ENCODE measurements around the gene IFNA6. TPM values are rescaled to one million over a fixed set of nuclear protein-coding genes. Genes with fewer than 3 reads are reported as not detected.

IFNA6 gene
- polyA plus RNA-seq, 1 donor from 2014 or later = not detected

GRCh38 chr9:21357479-21358460 is 7.1 kb upstream of the IFNA6 start:
- no peaks in the 10 kb centered on the region for H4K20me1 ChIP-seq (ENCODE audit: insufficient read depth)
- no peak overlapping the region for H2AFZ ChIP-seq (ENCODE audit: low read depth, low read length)
- no peak overlapping the region for H3K9ac ChIP-seq (ENCODE audit: low read length)
- no peak for TF ChIP-seq TAF1 (IDR thresholded peaks at IDR 0.05; ENCODE audit: low read depth)
- no peak for TF ChIP-seq MXI1 (conservative IDR thresholded peaks at IDR 0.05; ENCODE audit: poor library complexity, severe bottlenecking)
- H3K9me3 ChIP-seq (ENCODE audit: low read length) = no peaks in the 10 kb centered on the region
- H3K9me2 ChIP-seq (ENCODE audit: insufficient read depth, low read length) = no peaks in the 10 kb centered on the region
- H3K4me2 ChIP-seq (ENCODE audit: low read length) = no peak overlapping the region
- H3K27me3 ChIP-seq (ENCODE audit: insufficient read depth, low read depth, low read length) = no peaks in the 10 kb centered on the region
- H3K27ac ChIP-seq (ENCODE audit: low read length) = no peak overlapping the region
- no peaks in the 10 kb centered on the region for H3K36me3 ChIP-seq (ENCODE audit: insufficient read depth, low read length)
- no peaks in the 10 kb centered on the region for H3F3A ChIP-seq (ENCODE audit: insufficient read depth, low read length, poor library complexity, severe bottlenecking)
- no peak overlapping the region for H3K4me3 ChIP-seq (ENCODE audit: low read length)
- no peaks in the 10 kb centered on the region for H3K79me2 ChIP-seq (replicated peaks; ENCODE audit: insufficient read depth, low read length)

DNA sequence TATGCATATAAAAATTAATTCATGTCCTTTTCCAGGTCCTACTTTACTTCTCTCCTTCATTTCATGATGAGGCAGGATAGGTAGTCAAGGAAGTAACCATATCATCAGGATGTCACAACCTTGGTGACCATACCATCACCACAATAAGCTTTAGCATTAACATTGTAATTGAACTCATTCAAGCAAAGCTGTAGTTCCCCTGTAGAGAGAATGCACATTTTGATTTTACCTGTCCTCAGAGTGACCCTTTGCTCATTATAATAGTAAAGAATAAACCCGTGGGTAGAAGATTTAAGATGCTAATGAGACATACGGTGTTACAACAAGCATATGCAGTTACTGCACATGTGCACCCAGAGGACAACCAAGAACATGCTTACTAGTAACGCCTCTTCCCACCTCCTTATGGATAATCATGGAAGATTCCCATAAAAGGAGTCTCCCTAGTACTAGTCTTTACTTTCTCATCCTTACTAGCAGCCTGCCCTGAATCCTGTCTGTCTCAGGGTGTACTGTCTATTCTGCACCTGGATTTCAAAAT is 2.2 kb downstream of the IFNA6 start:
- H3K9ac ChIP-seq (ENCODE audit: low read length) = no peak overlapping the region
- no peaks in the 10 kb centered on the region for H3K9me2 ChIP-seq (ENCODE audit: insufficient read depth, low read length)
- no peaks in the 10 kb centered on the region for H3K36me3 ChIP-seq (ENCODE audit: insufficient read depth, low read length)
- H3F3A ChIP-seq (ENCODE audit: insufficient read depth, low read length, poor library complexity, severe bottlenecking) = no peaks in the 10 kb centered on the region
- H3K79me2 ChIP-seq (replicated peaks; ENCODE audit: insufficient read depth, low read length) = no peaks in the 10 kb centered on the region
- no peak overlapping the region for H3K4me2 ChIP-seq (ENCODE audit: low read length)
- no peak overlapping the region for H2AFZ ChIP-seq (ENCODE audit: low read depth, low read length)
- H3K4me3 ChIP-seq (ENCODE audit: low read length) = no peak overlapping the region
- no peak overlapping the region for H3K27ac ChIP-seq (ENCODE audit: low read length)
- TF ChIP-seq POLR2AphosphoS5 (IDR thresholded peaks at IDR 0.05) (no peak), CTCF (IDR thresholded peaks at IDR 0.05; ENCODE audit: poor library complexity, severe bottlenecking) (no peak), TAF1 (IDR thresholded peaks at IDR 0.05; ENCODE audit: low read depth) (no peak), EZH2 (IDR thresholded peaks at IDR 0.05; ENCODE audit: borderline replicate concordance, insufficient read depth, low read length, poor library complexity, severe bottlenecking) (no peak), MXI1 (conservative IDR thresholded peaks at IDR 0.05; ENCODE audit: poor library complexity, severe bottlenecking) (no peak), SMC3 (conservative IDR thresholded peaks at IDR 0.05; ENCODE audit: poor library complexity) (no peak), RAD21 (conservative IDR thresholded peaks at IDR 0.05) (no peak), EP300 (conservative IDR thresholded peaks at IDR 0.05; ENCODE audit: poor library complexity, severe bottlenecking) (no peak)
- TF ChIP-seq, protein P1, sequence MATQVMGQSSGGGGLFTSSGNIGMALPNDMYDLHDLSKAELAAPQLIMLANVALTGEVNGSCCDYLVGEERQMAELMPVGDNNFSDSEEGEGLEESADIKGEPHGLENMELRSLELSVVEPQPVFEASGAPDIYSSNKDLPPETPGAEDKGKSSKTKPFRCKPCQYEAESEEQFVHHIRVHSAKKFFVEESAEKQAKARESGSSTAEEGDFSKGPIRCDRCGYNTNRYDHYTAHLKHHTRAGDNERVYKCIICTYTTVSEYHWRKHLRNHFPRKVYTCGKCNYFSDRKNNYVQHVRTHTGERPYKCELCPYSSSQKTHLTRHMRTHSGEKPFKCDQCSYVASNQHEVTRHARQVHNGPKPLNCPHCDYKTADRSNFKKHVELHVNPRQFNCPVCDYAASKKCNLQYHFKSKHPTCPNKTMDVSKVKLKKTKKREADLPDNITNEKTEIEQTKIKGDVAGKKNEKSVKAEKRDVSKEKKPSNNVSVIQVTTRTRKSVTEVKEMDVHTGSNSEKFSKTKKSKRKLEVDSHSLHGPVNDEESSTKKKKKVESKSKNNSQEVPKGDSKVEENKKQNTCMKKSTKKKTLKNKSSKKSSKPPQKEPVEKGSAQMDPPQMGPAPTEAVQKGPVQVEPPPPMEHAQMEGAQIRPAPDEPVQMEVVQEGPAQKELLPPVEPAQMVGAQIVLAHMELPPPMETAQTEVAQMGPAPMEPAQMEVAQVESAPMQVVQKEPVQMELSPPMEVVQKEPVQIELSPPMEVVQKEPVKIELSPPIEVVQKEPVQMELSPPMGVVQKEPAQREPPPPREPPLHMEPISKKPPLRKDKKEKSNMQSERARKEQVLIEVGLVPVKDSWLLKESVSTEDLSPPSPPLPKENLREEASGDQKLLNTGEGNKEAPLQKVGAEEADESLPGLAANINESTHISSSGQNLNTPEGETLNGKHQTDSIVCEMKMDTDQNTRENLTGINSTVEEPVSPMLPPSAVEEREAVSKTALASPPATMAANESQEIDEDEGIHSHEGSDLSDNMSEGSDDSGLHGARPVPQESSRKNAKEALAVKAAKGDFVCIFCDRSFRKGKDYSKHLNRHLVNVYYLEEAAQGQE (IDR thresholded peaks at IDR 0.05; ENCODE audit: borderline replicate concordance) = no peak
- H3K9me3 ChIP-seq (ENCODE audit: low read length) = peaks cover 3% of the 10 kb centered on the region
- no peaks in the 10 kb centered on the region for H3K27me3 ChIP-seq (ENCODE audit: insufficient read depth, low read depth, low read length)
- no peaks in the 10 kb centered on the region for H4K20me1 ChIP-seq (ENCODE audit: insufficient read depth)

Data from neural cell (in vitro differentiated cells).